H1 (cell line): ENCODE data around the gene AP4M1. TPM values are rescaled to one million over a fixed set of nuclear protein-coding genes. Genes with fewer than 3 reads are reported as not detected.

Source experiments
- CTCF ChIA-PET: fragments of 300-600 bp; sonication (Branson Sonifier 250); formaldehyde crosslinking; loops from one replicate; lab custom pipeline; 2021; ENCODE audit not compliant: partially characterized antibody; lab: Charles Lee
- POLR2A ChIA-PET: fragments of 300-600 bp; sonication (Branson Sonifier 250); formaldehyde crosslinking; loops from one replicate; lab custom pipeline; 2021; ENCODE audit warnings: inconsistent platforms; ENCODE audit not compliant: partially characterized antibody; lab: Charles Lee
- DNase-seq, 2 experiments: peaks; one replicate each; pipeline versions ENCODE4 v3.0.0 to v3.0.0-alpha.2; 2010 to 2022; ENCODE audit warnings: low spot score in 2 of 2, low read depth in 1 of 2, mixed read lengths in 1 of 2
- FAIRE-seq: peaks from 2 replicates; lab custom pipeline; 2011; peaks lifted over from hg19 to GRCh38; lab: Jason Lieb, UNC
- H2AFZ ChIP-seq: 2 replicates; pipeline ENCODE4 v1.8.1; 2012; ENCODE audit warnings: low read length, inconsistent platforms
- H2AK5ac ChIP-seq: 2 replicates; pipeline ENCODE4 v1.6.1; 2013; ENCODE audit warnings: low read depth, low read length
- H2BK120ac ChIP-seq: replicated peaks from 2 replicates; pipeline ENCODE3; 2013; ENCODE audit warnings: low read depth, low read length, inconsistent platforms
- H2BK12ac ChIP-seq: 2 replicates; pipeline ENCODE4 v1.6.1; 2013; ENCODE audit warnings: low read depth, low read length
- H2BK15ac ChIP-seq: 2 replicates; pipeline ENCODE4 v1.6.1; 2013; ENCODE audit warnings: low read length
- H2BK20ac ChIP-seq: 2 replicates; pipeline ENCODE4 v1.6.1; 2013; ENCODE audit warnings: low read length
- H2BK5ac ChIP-seq: 2 replicates; pipeline ENCODE4 v1.6.1; 2013; ENCODE audit warnings: low read depth, low read length
- H3K14ac ChIP-seq: 2 replicates; pipeline ENCODE4 v1.6.1; 2013; ENCODE audit warnings: inconsistent platforms; ENCODE audit not compliant: insufficient read length
- H3K18ac ChIP-seq: 2 replicates; pipeline ENCODE4 v1.6.1; 2013; ENCODE audit warnings: low read length; ENCODE audit errors: extremely low read depth
- H3K23ac ChIP-seq: 2 replicates; pipeline ENCODE4 v1.6.1; 2013; ENCODE audit warnings: inconsistent platforms; ENCODE audit not compliant: insufficient read length
- H3K23me2 ChIP-seq: 2 replicates; pipeline ENCODE4 v1.6.1; 2013; ENCODE audit warnings: low read depth, low read length
- H3K27ac ChIP-seq: 2 replicates; pipeline ENCODE4 v1.6.1; 2011; ENCODE audit warnings: low read depth, low read length, inconsistent platforms
- H3K27me3 ChIP-seq, 4 experiments: replicated peaks in 1 of 4; 1 replicate in 1 of 4; 2 replicates in 3 of 4; pipeline versions ENCODE4 v1.6.1 to v1.8.1; 2011 to 2013; ENCODE audit warnings: low read length in 3 of 4, mild to moderate bottlenecking in 3 of 4, inconsistent platforms in 2 of 4, mixed read lengths in 2 of 4, moderate library complexity in 1 of 4; ENCODE audit not compliant: control insufficient read depth in 3 of 4, insufficient read depth in 3 of 4; ENCODE audit errors: extremely low read depth in 1 of 4
- H3K36me3 ChIP-seq, 4 experiments: 2 replicates each; pipeline versions ENCODE4 v1.6.1 to v1.8.1; 2011 to 2013; ENCODE audit warnings: mild to moderate bottlenecking in 4 of 4, low read length in 3 of 4, moderate library complexity in 2 of 4, control low read depth in 1 of 4, inconsistent platforms in 1 of 4; ENCODE audit not compliant: insufficient read depth in 4 of 4, control insufficient read depth in 2 of 4
- H3K4ac ChIP-seq: replicated peaks from 2 replicates; pipeline ENCODE3; 2013; ENCODE audit warnings: low read length, low read depth, mixed read lengths, inconsistent platforms; ENCODE audit not compliant: insufficient read length
- H3K4me1 ChIP-seq, 4 experiments: replicated peaks in 1 of 4; 1 replicate in 1 of 4; 2 replicates in 3 of 4; pipeline versions ENCODE4 v1.6.1 to v1.8.1; 2011 to 2013; ENCODE audit warnings: low read length in 3 of 4, inconsistent platforms in 2 of 4, mixed read lengths in 1 of 4; ENCODE audit not compliant: insufficient read depth in 4 of 4, control insufficient read depth in 3 of 4
- H3K4me2 ChIP-seq, 2 experiments: 2 replicates each; pipeline versions ENCODE4 v1.6.1 to v1.8.1; 2011 to 2013; ENCODE audit warnings: low read depth in 2 of 2, low read length in 2 of 2, control low read depth in 1 of 2, inconsistent platforms in 1 of 2, mild to moderate bottlenecking in 1 of 2; ENCODE audit not compliant: insufficient read depth in 1 of 2
- H3K4me3 ChIP-seq, 4 experiments: fragments of 200-600, 300-600 bp in 1 of 4; sonication (generic), shearing (Covaris generic), sonication (Bioruptor Twin) in 1 of 4; 2 replicates each; pipeline versions ENCODE4 v1.5.1 to v1.8.1; 2011 to 2016; ENCODE audit warnings: low read length in 4 of 4, low read depth in 3 of 4, control low read depth in 2 of 4, inconsistent platforms in 2 of 4, mild to moderate bottlenecking in 2 of 4, mixed read lengths in 1 of 4, moderate library complexity in 1 of 4; ENCODE audit not compliant: insufficient read depth in 2 of 4; ENCODE audit errors: extremely low read depth in 1 of 4
- H3K56ac ChIP-seq: replicated peaks from 2 replicates; pipeline ENCODE3; 2013; ENCODE audit warnings: low read depth, mild to moderate bottlenecking, mixed read lengths, low read length, inconsistent platforms; ENCODE audit not compliant: insufficient read length
- H3K79me1 ChIP-seq: 2 replicates; pipeline ENCODE4 v1.6.1; 2013; ENCODE audit warnings: low read depth, low read length, control low read depth
- H3K79me2 ChIP-seq, 2 experiments: 2 replicates each; pipeline versions ENCODE4 v1.6.1 to v1.8.1; 2012 to 2013; ENCODE audit warnings: low read length in 2 of 2, mild to moderate bottlenecking in 2 of 2, inconsistent platforms in 1 of 2; ENCODE audit not compliant: insufficient read depth in 2 of 2, control insufficient read depth in 1 of 2
- H3K9ac ChIP-seq, 4 experiments: replicated peaks in 1 of 4; 1 replicate in 1 of 4; 2 replicates in 3 of 4; pipeline versions ENCODE4 v1.6.1 to v1.8.1; 2011 to 2013; ENCODE audit warnings: low read depth in 3 of 4, low read length in 3 of 4, control low read depth in 2 of 4, mild to moderate bottlenecking in 2 of 4, moderate library complexity in 2 of 4, inconsistent platforms in 1 of 4; ENCODE audit errors: extremely low read depth in 1 of 4
- H3K9me3 ChIP-seq, 2 experiments: 2 replicates each; pipeline versions ENCODE4 v1.6.1 to v1.8.1; 2012 to 2013; ENCODE audit warnings: mild to moderate bottlenecking in 2 of 2, moderate library complexity in 2 of 2, control low read depth in 1 of 2, inconsistent platforms in 1 of 2, low read depth in 1 of 2, low read length in 1 of 2, mixed read lengths in 1 of 2; ENCODE audit not compliant: insufficient read depth in 2 of 2
- H4K20me1 ChIP-seq, 2 experiments: replicated peaks in 1 of 2; 2 replicates each; pipeline versions ENCODE3 to v1.8.1; 2011 to 2013; ENCODE audit warnings: inconsistent platforms in 2 of 2, low read length in 2 of 2, mild to moderate bottlenecking in 1 of 2; ENCODE audit not compliant: insufficient read depth in 2 of 2, control insufficient read depth in 1 of 2
- H4K5ac ChIP-seq: 2 replicates; pipeline ENCODE4 v1.6.1; 2013; ENCODE audit warnings: low read length, low read depth, mixed read lengths, inconsistent platforms; ENCODE audit not compliant: insufficient read length
- H4K8ac ChIP-seq: 2 replicates; pipeline ENCODE4 v1.8.0; 2013; ENCODE audit warnings: mild to moderate bottlenecking, moderate library complexity, low read length, inconsistent platforms; ENCODE audit not compliant: insufficient read depth; ENCODE audit errors: extremely low read depth
- H4K91ac ChIP-seq: replicated peaks from 2 replicates; pipeline ENCODE3; 2013; ENCODE audit warnings: low read length, mixed read lengths, inconsistent platforms; ENCODE audit not compliant: insufficient read length
- EZH2 ChIP-seq: fragments of 200-600 bp; sonication (generic); IDR thresholded peaks from 2 replicates; pipeline ENCODE4 v1.7.1; 2012; ENCODE audit warnings: low read depth, mild to moderate bottlenecking, moderate library complexity, low read length, inconsistent platforms; ENCODE audit not compliant: severe bottlenecking
- KDM1A ChIP-seq: fragments of 200-600, 300-600 bp; sonication (generic); IDR thresholded peaks from 2 replicates; pipeline ENCODE4 v1.7.1; 2016; ENCODE audit warnings: mild to moderate bottlenecking, low read length, borderline replicate concordance
- NRF1 ChIP-seq: IDR thresholded peaks from 2 replicates; pipeline ENCODE4 v1.6.1; 2011; ENCODE audit warnings: mild to moderate bottlenecking, low read depth, low read length, improper control_type of control experiment
- SIN3A ChIP-seq, 2 experiments: IDR thresholded peaks in 1 of 2; conservative IDR thresholded peaks in 1 of 2; 2 replicates each; pipeline ENCODE4 v1.6.1; 2011 to 2012; ENCODE audit warnings: low read length in 2 of 2, improper control_type of control experiment in 1 of 2, low read depth in 1 of 2, mild to moderate bottlenecking in 1 of 2
- SUZ12 ChIP-seq: fragments of 200-600 bp; sonication (generic); IDR thresholded peaks from 2 replicates; pipeline ENCODE4 v1.6.1; 2012; ENCODE audit warnings: mild to moderate bottlenecking, inconsistent platforms, low read length, moderate library complexity, mixed read lengths
- WGBS, 2 experiments: shearing (Covaris generic) in 1 of 2; methylation state at CpG; one replicate each; pipeline versions ENCODE4 v1.1.6 to v1.1.7; 2013 to 2015; ENCODE audit warnings: low lambda C conversion rate in 2 of 2, mixed read lengths in 2 of 2, inconsistent platforms in 1 of 2, low coverage in 1 of 2, missing lambda C conversion rate in 1 of 2; ENCODE audit not compliant: insufficient replicate concordance in 2 of 2, insufficient coverage in 1 of 2, insufficient read length in 1 of 2; ENCODE audit errors: extremely low coverage in 1 of 2, missing lambda C conversion rate in 1 of 2; 5-methylcytosine and 5-hydroxymethylcytosine counted together
- polyA plus RNA-seq, 7 experiments: library from polyadenylated mRNA; depleted of rRNA in 3 of 7; stranded (reverse) in 5 of 7; unstranded in 2 of 7; fragments of >200 nt in 5 of 7; fragments of 200-250 nt in 2 of 7; gene quantifications; 1 replicate in 5 of 7; 2 replicates in 1 of 7; 4 replicates in 1 of 7; pipeline versions ENCODE4 v1.2.1 to v1.2.3, GENCODE V29; 2011 to 2013; ENCODE audit warnings: missing spikeins in 2 of 7, mixed read lengths in 2 of 7
- total RNA-seq: library from RNA; stranded (reverse); fragmentation: NEBNext Ultra II Directional; extraction: Animal tissue kit (Norgen Biotek cat#: 25700); gene quantifications from 2 replicates; pipeline ENCODE4 v1.2.1, GENCODE V29; 2021
- TF ChIP-seq, protein P1 (sequence below): IDR thresholded peaks from 2 replicates; pipeline ENCODE4 v1.6.1; 2012; ENCODE audit warnings: inconsistent platforms

Gene AP4M1
- total and polyA plus RNA-seq, 2 of the 8 experiments (the other 6 are each of a cell fraction or from before 2014, with no cell fraction given) = 15.2 to 16.6 TPM

GRCh38 chr7:100155553-100156317, 54.3 kb downstream of the AP4M1 start:
- H2AK5ac ChIP-seq = no peak overlapping the region
- H2BK15ac ChIP-seq = no peak overlapping the region
- H2BK120ac ChIP-seq = no peak overlapping the region
- no peak overlapping the region for H3K4me3 ChIP-seq
- H3K23ac ChIP-seq = no peak overlapping the region
- no peak overlapping the region for H2BK5ac ChIP-seq
- H3K36me3 ChIP-seq = peaks cover 8 to 44% (median 26%) of the 10 kb centered on the region in 4 experiments
- no peaks in the 10 kb centered on the region; the same call in 1 of the 2 replicates for H3K79me1 ChIP-seq
- no peaks in the 10 kb centered on the region for H3K9me3 ChIP-seq
- ChIA-PET POLR2A (interaction anchor here (0.7 to 9.9 kb wide), 15 partner anchors 12 to 295 kb away, joined by 3 to 145 read pairs (median 4); partner anchors contain the start of genes AP4M1, GAL3ST4, GPC2 and MCM7), CTCF (interaction anchor here (0.6 to 7.9 kb wide), 4 partner anchors 13 to 77 kb away, joined by 3 to 83 read pairs (median 4); no protein-coding TSS in a partner anchor)
- H2AFZ ChIP-seq = no peak overlapping the region
- no peak for FAIRE-seq
- no peak overlapping the region for H3K14ac ChIP-seq
- H4K91ac ChIP-seq = no peak overlapping the region
- peaks cover 6% of the 10 kb centered on the region for H3K23me2 ChIP-seq
- no peak overlapping the region for H3K4me2 ChIP-seq
- H4K20me1 ChIP-seq = peaks cover 14 to 32% of the 10 kb centered on the region in 2 experiments
- H3K9ac ChIP-seq = no peak overlapping the region
- no peak overlapping the region for H4K5ac ChIP-seq
- H3K27ac ChIP-seq = no peak overlapping the region
- TF ChIP-seq NRF1 (no peak), EZH2 (no peak), SUZ12 (no peak), SIN3A (conservative IDR thresholded peaks at IDR 0.05 in 1 of 2, IDR thresholded peaks at IDR 0.05 in 1 of 2; ENCODE audit: low read depth in 1 of 2, low read length in 2 of 2) (no peak), KDM1A (peak; percentile 60; the same call in 1 of the 2 replicates)
- TF ChIP-seq, protein P1, sequence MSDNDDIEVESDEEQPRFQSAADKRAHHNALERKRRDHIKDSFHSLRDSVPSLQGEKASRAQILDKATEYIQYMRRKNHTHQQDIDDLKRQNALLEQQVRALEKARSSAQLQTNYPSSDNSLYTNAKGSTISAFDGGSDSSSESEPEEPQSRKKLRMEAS = no peak
- TF ChIP-seq, all 59 proteins: peak for 1
- Histone ChIP-seq H2BK20ac (no peak overlapping the region), H2BK12ac (no peak overlapping the region), H3K56ac (no peak overlapping the region), H3K4ac (no peak overlapping the region), H3K18ac (no peak overlapping the region), H3K79me2 (no peaks in the 10 kb centered on the region; a peak in 1 of 4 replicates), H3K4me1 (peaks cover 0 to 12% (median 8%) of the 10 kb centered on the region in 4 experiments; a peak in 5 of 7 replicates), H3K27me3 (no peaks in the 10 kb centered on the region), H4K8ac (no peak overlapping the region; the same call in 1 of the 2 replicates)
- no peak for DNase-seq
- WGBS, 2 experiments = 93% methylated on average over 16 of the region's 20 CpGs; no CpG with 5 or more reads in 1 of the 2 experiments
